ENCODE data around the gene GLP1R.

The GLP1R gene

DNA sequence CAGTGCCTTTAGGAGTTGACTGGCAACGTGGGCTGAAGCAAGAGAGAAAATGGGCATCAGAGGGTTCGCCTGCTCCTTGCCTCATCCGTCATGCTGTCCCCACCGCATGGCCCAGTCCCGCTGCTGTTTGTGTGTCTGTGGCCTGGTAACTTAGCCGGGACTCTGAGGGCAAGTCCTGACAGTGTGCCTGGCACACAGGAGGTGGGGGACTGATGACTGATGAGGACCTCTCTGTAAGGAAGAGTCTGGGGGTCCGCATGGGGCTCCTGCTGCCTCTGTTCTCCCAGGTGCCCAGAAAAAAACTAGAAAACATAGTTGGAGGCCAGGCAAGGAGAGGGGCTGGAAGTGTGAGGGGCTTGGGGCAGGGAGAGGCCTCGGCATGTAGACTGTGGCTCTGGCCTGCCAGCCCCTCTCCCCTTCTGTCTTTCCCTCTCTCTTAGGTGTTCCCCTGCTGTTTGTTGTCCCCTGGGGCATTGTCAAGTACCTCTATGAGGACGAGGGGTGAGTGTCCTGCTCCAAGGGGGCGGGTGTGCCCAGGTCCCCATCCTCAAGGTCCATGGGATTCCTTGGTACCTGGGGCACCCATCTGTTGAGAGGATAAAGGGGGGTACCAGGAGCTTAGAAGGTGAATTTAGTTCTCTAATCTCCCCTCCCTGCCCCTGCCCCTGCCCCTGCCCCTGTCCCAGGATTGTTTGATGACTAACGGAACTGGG, 29.5 kb downstream of the GLP1R start:
- Histone ChIP-seq H3K4me3 (ENCODE audit: low read depth, low read length) (no peak overlapping the region), H3K9me3 (ENCODE audit: severe bottlenecking) (no peaks in the 10 kb centered on the region), H3K27me3 (ENCODE audit: insufficient read depth, low read depth, severe bottlenecking) (no peaks in the 10 kb centered on the region), H3K27ac (no peak overlapping the region), H3K36me3 (no peaks in the 10 kb centered on the region)
- DNase-seq = no peak
- TF ChIP-seq, protein P1, sequence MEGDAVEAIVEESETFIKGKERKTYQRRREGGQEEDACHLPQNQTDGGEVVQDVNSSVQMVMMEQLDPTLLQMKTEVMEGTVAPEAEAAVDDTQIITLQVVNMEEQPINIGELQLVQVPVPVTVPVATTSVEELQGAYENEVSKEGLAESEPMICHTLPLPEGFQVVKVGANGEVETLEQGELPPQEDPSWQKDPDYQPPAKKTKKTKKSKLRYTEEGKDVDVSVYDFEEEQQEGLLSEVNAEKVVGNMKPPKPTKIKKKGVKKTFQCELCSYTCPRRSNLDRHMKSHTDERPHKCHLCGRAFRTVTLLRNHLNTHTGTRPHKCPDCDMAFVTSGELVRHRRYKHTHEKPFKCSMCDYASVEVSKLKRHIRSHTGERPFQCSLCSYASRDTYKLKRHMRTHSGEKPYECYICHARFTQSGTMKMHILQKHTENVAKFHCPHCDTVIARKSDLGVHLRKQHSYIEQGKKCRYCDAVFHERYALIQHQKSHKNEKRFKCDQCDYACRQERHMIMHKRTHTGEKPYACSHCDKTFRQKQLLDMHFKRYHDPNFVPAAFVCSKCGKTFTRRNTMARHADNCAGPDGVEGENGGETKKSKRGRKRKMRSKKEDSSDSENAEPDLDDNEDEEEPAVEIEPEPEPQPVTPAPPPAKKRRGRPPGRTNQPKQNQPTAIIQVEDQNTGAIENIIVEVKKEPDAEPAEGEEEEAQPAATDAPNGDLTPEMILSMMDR (IDR thresholded peaks at IDR 0.05; ENCODE audit: low read depth, low read length) = no peak

DNA sequence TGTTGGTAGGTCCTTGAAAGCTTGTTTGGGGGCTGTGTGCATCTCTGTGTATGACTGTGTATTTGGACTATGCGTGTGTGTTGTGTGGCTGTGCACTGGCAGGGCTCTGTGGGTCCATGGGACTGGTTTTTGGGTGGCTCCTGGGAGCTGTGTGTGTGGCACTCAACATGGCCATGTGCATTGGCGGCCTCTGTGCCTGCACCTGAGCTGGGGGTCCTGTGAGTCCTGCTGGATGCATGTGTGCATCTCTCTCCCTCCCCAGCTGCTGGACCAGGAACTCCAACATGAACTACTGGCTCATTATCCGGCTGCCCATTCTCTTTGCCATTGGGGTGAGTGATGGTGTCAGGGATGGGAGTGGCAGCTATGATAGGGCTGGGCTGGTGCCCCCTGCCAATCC, 30.1 kb downstream of the GLP1R start:
- no peaks in the 10 kb centered on the region for H3K9me3 ChIP-seq (ENCODE audit: severe bottlenecking)
- DNase-seq = no peak
- TF ChIP-seq, protein P1 (IDR thresholded peaks at IDR 0.05; ENCODE audit: low read depth, low read length) = no peak
- no peaks in the 10 kb centered on the region for H3K36me3 ChIP-seq
- H3K4me3 ChIP-seq (ENCODE audit: low read depth, low read length) = no peak overlapping the region
- H3K27ac ChIP-seq = no peak overlapping the region
- no peaks in the 10 kb centered on the region for H3K27me3 ChIP-seq (ENCODE audit: insufficient read depth, low read depth, severe bottlenecking)

- Histone ChIP-seq H3K27me3 (ENCODE audit: insufficient read depth, low read depth, severe bottlenecking) (no peaks in the 10 kb centered on the region), H3K36me3 (no peaks in the 10 kb centered on the region), H3K9me3 (ENCODE audit: severe bottlenecking) (no peaks in the 10 kb centered on the region), H3K4me3 (ENCODE audit: low read depth, low read length) (no peak overlapping the region), H3K27ac (no peak overlapping the region)
- no peak for DNase-seq
- TF ChIP-seq, protein P1 (IDR thresholded peaks at IDR 0.05; ENCODE audit: low read depth, low read length) = no peak
These were observed 30.9 kb downstream of the GLP1R start for GRCh38 chr6:39079197-39080125.

- Histone ChIP-seq H3K9me3 (ENCODE audit: severe bottlenecking) (no peaks in the 10 kb centered on the region), H3K27ac (no peak overlapping the region), H3K36me3 (no peaks in the 10 kb centered on the region), H3K27me3 (ENCODE audit: insufficient read depth, low read depth, severe bottlenecking) (no peaks in the 10 kb centered on the region), H3K4me3 (ENCODE audit: low read depth, low read length) (no peak overlapping the region)
- peak; percentile 8 for DNase-seq
- TF ChIP-seq, protein P1 (IDR thresholded peaks at IDR 0.05; ENCODE audit: low read depth, low read length) = no peak
These were observed 31.8 kb downstream of the GLP1R start for GRCh38 chr6:39080246-39080875.

DNA sequence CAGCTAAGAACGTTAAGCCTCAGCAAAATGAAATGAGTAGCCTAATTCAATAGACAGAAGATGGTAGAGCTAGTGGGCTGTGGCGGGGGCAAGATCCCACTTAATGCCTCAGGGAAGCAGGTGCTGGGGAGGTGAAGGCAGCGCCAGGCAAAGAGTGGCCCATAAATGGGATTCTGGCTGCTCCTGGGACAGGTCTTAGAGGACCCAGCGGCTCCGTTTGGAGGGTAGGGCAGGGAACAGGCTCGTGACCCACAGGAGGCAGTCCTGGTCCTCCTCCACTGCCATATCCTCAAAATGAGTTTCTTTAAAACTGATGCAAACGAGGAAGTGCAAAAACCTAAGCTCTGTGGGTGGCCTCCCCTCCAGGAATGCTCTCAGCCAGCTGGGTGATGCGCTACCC, 33.7 kb downstream of the GLP1R start:
- no peak overlapping the region for H3K27ac ChIP-seq
- DNase-seq = no peak
- no peaks in the 10 kb centered on the region for H3K27me3 ChIP-seq (ENCODE audit: insufficient read depth, low read depth, severe bottlenecking)
- H3K36me3 ChIP-seq = no peaks in the 10 kb centered on the region
- H3K9me3 ChIP-seq (ENCODE audit: severe bottlenecking) = no peaks in the 10 kb centered on the region
- no peak overlapping the region for H3K4me3 ChIP-seq (ENCODE audit: low read depth, low read length)
- TF ChIP-seq, protein P1 (IDR thresholded peaks at IDR 0.05; ENCODE audit: low read depth, low read length) = no peak

Data from WERI-Rb-1 (cell line).